ENCODE data around the gene DBNDD2.

Gene DBNDD2

DNA sequence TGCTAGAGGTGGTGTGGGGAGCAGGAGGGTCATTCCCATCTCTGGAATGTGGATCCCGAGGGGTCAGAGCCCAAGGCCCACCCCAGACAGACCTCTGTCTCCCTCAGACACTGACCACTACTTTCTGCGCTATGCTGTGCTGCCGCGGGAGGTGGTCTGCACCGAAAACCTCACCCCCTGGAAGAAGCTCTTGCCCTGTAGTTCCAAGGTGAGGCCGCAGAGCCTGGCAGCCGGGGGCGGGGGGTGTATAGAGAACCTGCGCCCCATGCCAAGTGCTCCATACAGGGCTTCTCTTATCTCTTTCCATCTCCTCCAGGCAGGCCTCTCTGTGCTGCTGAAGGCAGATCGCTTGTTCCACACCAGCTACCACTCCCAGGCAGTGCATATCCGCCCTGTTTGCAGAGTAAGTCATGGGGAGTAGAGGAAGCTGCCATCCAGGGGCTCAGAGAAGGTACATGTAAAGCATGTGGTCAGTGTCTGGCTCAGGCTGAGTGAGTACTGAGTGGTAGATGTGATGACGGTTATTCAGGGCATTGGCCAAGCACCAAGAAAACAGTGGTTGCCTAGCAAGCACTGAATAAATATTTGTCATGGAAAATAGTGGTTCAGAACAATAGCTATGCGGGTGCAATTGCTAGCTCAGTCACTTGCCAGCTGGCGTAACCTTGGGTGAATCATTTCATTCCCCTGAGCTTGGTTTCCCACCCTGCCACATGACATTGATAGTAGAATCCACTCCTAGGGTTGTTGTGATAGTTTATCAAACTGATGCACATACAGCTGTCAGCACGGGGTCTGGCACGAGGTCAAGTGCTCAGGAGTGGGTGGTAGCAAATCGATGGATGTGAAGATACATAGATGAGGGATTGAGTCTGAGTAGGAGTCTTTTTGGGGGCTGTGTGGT lies 11.4 kb downstream of the DBNDD2 start:
- peak; percentile 97 for DNase-seq

DNA sequence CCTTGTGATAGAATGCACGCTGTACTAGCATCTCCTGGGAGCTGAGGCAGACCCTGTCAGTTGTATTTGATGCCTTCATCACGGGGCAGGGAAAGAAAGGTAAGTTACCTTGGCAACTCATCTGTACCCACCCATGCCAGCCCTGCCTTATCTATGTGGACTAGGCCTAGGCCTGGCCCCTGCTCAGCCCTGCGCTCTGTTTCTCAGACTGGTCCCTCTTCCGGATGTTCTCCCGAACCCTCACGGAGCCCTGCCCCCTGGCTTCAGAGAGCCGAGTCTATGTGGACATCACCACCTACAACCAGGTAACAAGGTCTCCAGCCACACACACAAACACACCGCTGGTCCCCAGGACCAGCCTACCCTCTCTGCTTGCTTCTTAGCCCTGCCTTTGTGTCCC lies 12.0 kb downstream of the DBNDD2 start:
- DNase-seq = no peak

DNA sequence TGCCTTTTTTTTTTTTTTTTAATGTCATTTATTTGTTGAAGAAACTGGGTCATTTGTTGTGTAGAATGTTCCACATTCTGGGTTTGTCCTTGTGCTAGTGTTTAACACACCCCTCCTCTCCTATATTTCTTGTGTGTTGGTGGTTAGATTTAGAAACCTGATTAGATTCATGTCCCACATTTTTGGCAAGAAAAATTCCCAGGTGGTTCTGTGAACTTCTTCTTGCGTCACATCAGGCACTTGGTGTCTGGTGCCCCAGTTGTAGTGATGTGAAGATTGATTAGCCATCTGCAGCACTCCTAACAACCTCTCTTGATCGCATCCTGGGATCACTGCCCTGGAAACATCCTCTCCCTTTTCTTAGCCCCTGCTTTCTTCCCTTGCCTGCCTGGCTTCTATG lies 15.6 kb downstream of the DBNDD2 start:
- no peak for DNase-seq

DNA sequence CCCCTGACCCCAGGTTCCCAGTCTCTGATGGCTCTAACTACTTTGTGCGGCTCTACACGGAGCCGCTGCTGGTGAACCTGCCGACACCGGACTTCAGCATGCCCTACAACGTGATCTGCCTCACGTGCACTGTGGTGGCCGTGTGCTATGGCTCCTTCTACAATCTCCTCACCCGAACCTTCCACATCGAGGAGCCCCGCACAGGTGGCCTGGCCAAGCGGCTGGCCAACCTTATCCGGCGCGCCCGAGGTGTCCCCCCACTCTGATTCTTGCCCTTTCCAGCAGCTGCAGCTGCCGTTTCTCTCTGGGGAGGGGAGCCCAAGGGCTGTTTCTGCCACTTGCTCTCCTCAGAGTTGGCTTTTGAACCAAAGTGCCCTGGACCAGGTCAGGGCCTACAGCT lies 17.5 kb downstream of the DBNDD2 start:
- DNase-seq = no peak

DNA sequence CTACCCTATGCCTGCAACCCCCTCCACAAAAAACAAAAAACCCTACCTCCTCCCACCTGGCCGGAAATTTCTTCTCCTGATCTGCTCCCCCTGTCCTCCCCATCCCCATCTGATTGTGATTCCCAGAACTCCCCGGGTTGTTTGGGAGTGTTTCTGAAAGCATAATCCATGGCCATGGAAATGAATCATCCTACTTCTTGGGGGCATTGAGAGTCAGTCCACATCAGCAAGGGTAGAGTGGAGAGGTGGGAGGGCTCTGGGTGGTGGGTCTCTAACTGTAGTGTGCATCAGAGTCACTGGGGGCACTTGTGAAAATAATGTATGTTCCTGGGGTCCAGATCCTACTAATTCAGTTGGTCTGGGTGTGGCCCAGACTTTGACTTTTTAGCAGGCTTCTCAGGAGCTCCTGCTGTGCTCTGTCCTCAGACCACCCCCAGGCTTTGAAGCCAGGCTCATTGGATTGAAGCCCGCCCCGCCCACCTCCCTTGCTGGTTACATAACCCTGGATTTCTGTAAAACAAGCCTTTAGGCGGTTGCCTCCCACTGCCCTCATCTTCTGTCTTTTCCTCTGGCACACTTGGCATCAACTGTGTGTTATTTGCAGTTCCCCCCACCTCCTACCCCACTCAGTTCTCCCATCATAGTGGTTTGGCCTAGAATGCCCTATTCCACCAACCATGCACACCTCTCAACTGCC lies 18.4 kb downstream of the DBNDD2 start:
- no peak for DNase-seq

DNA sequence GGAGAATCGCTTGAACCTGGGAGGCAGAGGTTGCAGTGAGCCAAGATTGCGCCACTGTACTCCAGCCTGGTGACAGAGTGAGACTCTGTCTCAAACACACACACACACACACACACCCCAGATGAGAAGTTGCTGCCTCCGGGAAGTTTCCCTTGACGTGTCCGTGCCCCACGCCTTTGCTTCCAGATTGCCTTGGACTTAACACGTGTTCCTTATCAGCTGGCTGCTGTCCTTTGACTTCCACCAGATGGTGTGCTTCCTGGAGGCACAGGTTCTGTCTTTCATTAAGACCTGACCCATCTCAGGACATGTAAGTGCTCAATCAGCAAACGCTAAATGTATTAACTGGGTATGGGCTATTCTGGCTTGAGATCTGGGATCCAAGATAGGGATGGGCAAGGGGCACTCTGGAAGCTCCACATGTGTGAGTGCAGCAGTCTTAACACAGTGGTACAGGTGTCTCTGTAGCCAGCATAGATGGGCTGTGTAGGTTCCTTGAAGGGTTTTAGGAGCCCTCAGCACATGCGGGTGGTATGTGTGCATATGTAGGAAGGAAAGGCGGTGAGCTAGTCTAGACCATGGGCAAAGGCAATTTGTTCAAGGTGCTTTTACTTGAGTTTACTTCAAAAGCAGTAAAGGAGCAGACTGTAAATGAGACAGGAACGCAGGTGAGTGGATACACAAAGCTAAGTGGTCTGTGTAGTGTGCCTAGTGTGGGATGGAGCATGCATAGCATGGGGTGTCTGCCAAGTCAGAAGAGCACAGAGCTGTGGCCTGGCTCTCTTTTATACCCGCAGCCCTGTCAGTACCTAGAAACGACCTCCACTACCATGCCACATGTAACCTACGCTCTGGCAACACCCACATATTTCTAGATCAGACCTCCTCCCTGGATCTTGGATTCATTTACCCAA lies 19.4 kb downstream of the DBNDD2 start:
- DNase-seq = no peak

DNA sequence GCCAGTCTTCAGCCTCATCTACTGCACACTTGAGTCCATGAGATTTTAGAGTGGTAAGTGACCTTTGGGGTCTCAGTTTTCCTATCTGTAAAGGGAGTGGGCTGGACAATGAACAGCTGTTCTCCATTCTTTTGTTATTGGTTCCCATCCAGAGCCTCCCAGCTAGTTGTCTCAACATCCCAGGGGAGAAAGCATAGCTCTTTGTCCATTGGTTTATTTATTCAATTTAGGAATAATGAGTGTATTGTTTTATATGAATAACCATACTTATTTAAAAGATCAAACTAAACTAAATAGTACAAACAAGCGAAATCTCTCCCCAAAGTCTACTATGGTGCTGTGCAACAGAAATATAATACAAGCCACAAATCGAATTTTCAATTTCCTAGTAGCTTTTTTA lies 21.5 kb downstream of the DBNDD2 start:
- DNase-seq = no peak

DNA sequence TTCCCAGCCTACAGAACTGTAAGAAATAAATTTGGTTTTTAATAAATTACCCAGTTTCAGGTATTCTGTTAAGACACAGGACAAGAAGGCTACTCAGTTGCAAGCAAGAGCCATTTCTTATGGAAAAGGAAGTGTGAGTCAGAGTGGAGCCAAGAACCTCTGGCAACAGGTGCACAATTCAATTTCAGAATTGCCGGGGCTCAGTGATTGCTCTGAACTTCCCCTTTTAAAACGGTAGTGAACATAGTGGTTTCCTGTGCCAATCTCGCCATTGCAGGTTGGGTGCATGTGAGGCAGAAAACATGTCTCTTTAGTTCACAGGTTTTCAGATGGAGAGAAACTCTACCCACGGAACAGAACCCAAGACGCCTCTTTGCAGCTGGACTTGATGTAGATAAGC lies 24.2 kb downstream of the DBNDD2 start:
- no peak for DNase-seq

DNA sequence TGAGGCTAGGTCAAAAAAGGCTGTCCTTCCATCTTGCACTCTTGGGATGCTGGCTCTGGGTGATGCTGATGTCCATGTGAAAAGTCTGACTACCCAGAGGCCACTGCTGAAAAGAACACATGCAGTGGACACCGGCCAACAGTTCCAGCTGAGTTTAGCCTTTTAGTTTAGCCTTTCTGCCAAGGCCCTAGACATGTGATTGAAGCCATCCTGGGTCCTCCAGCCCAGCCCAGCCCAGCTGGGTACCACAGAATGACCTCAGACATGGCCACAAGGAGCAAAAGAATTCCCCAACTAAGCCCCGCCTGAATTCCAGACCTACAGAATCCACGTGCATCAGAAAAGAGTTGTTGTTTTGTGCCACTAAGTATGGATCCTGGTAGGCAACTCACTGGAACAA lies 25.2 kb downstream of the DBNDD2 start:
- peak; percentile 67 for DNase-seq

DNA sequence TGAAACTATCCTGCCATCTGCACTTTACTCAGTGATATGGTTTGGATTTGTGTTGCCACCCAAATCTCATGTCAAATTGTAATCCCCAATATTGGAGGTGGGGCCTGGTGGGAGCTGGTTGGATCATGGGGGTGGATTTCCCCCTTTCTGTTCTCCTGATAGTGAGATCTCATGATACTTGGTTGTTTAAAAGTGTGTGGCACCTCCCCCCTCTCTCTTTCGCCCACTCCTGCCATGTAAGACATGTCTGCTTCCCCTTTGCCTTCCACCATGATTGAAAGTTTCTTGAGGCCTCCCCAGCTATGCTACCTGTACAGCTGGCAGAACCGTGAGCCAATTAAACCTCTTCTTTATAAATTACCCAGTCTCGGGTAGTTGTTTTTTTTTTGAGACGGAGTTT lies 25.9 kb downstream of the DBNDD2 start:
- no peak for DNase-seq

DNA sequence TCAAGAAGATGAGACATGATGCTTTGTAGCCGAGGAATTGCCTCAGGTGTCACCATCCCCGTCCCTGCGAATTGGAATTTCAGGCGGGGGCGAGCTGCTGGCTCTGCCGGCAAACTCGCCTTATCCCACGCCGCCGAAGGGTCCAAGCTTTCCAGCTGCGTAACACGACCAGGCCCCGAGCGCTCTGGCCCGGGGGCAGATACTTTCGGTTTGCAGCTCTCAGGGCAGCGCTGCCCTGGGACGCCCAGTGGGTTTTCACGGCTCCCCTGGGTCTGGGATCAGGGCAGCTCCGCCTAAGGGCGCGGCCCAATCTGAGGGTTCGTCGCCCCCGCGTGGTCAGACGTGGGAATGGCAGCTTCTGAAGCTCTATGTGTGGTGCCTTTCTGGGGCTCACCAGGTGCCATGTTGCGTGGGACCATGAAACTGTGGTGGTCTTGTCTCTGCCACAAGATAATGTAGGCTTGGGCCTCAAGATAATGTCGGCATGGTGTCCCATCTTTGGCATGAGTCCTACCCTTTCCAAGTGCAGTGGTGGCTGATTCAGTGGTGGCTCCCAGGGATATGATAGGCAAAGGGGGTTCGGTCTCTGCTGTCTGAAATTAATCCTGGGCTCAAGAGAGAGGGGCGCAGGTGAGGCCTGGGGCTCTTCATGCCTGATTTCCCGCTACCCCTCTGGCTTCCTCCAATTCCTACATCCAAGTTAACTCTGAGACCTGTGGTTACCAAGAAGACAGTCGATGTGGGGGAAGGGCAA lies 28.8 kb downstream of the DBNDD2 start:
- DNase-seq = peak; percentile 76

DNA sequence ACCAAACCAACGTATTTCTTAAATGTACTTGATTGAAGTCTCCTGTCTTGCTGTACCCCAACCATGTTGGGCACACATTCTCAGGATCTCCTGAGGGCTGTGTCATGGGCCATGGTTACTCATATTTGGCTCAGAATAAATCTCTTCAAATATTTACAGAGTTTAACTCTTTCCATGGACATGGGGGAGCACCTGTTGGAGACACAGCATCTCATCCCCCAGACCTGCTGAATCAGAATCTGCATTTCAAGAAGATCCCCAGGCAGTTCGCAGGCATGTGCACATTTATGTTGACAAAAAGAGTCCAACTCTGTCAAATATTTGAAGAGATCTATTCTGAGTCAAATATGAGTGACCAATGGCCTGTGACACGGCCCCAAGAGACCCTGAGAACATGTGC lies 32.3 kb downstream of the DBNDD2 start:
- no peak for DNase-seq

DNA sequence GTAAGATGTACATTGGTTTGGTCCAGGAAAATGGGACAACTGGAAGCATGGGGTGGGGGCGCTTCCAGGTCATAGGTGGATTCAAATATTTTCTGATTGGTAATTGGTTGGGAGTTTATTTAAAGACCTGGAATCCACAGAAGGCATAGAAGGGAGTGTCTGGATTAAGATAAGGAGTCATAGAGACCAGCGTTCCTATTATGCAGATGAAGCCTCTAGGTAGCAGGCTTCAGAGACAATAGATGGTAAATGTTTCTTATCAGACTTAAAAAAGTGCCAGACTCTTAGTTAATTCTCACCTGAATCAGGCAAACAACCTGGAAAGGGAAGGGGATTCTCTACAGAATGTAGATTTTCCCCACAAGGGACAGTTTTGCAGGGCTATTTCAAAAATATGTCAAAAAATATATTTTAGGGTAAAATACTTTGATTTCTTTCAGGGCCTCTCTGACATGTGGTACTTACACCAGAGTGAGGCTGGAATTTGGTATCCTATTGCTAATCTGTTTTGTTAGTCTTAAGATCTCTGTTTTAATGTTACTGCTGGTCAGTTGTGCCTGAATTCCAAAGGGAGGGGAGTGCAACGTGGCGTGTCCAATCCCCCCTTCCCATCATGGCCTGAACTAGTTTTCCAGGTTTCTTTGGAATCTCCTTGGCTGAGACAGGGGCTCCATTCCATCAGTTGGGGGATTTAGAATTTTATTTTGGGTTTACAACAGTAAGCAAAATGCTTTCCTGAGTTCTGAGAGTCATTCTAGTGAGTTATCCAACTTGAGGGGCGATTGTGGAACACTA lies 33.0 kb downstream of the DBNDD2 start:
- no peak for DNase-seq

DNA sequence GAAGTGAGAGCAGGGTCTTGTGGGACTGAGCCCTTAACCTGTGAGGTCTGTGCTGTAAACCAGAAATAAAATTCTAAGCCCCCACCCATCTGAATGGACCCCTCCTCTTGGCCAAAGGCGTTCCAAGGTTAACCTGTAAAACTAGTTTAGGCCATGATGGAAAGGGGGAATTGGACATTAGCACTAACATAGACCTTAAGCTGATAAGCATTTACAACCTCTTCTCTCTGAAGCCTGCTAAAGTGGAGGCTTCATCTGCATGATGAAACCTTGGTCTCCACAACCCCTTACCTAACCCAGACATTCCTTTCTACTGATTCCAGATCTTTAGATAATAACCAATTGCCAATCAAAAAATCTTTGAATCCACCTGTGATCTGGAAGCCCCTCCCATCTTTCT lies 33.7 kb downstream of the DBNDD2 start:
- no peak for DNase-seq

DNA sequence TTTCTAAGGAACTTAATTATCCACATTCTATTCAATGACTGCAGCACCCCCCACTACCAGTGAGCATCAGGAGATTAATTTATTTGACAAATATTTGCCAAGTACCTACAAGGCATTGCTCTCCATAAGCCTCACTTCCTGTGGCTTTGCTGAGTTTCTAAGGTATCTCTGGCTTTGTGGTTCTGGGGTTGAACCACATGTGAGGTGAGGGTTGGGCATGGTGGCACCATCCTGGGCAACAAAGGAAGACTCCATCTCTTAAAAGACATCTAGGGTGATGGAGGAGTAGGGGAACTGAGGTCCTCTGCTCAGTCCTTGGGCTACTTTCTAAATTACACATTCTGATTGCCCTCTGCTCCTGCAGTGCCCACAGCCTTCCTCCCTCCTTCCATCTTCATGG lies 36.0 kb downstream of the DBNDD2 start:
- DNase-seq = no peak

DNA sequence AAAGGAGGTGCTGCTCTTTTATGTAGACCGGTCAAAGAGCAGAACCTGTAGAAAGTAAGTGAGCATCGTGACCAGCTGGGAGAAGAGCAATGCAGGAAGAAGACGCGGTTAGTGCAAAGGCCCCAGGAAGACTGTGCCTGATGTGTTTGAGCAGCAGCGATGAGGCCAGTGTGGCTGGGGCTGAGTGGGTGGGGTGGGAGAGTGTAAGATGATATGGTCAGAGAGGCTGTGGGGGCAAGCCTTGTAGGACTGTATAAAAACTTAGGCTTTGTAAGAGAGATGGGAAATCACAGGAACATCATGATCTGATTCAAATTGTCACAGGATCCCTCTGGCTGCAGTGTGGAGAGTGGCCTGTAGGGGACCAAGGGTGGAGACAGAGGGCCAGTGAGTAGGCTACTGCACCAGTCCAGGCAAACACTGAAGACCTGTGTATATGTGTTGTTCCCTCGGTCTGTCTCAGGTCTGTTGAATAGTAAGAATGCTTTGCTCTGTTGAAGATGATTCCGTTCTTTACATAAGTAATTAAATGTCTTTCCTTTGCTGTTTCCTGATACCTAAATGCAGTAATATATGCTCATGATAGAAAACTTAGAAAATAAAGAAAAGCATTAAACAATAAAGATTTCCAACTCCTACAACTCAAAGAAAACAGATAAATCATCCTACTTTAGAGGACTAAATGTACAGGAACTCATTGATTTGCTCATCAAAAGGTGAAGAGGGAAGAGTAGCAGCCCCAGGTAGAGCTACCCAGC lies 37.9 kb downstream of the DBNDD2 start:
- DNase-seq = peak; percentile 15

DNA sequence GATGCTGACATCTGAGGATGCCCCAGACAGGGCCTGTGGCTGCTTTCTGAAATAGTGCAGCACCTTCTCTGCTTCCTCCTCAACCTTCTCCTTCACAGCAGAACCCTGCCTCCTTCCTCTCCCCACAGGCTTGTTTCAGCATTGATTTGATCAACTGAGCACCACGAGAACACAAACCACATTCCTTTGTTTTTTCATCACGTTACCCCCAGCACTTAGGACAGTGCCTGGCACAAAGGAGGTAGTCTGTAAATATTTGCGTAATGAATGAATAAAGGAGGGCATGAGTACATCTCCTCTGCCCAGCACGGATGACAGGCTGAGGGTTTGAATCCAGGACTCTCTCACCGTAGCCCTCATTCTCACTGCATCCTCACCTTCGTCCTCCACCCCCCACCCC lies 40.2 kb downstream of the DBNDD2 start:
- DNase-seq = no peak

DNA sequence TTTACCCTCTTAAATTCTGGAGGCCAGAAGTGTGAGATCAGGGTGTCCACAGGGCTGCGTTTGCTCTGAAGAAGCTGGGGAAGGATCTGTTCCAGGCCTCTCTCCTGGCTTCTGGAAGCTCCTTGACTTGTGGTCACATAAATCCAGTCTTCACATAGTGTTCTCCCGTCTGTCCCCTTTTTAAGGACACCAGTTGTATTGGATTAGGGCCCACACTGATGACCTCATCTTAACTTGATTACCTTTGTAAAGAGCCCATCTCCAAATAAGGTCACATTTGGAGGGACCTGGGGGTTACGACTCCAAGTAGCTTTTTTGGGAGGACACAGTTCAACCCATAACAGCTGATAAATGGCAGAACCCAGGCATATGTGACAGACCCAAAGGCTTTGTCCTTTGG lies 41.4 kb downstream of the DBNDD2 start:
- no peak for DNase-seq

DNA sequence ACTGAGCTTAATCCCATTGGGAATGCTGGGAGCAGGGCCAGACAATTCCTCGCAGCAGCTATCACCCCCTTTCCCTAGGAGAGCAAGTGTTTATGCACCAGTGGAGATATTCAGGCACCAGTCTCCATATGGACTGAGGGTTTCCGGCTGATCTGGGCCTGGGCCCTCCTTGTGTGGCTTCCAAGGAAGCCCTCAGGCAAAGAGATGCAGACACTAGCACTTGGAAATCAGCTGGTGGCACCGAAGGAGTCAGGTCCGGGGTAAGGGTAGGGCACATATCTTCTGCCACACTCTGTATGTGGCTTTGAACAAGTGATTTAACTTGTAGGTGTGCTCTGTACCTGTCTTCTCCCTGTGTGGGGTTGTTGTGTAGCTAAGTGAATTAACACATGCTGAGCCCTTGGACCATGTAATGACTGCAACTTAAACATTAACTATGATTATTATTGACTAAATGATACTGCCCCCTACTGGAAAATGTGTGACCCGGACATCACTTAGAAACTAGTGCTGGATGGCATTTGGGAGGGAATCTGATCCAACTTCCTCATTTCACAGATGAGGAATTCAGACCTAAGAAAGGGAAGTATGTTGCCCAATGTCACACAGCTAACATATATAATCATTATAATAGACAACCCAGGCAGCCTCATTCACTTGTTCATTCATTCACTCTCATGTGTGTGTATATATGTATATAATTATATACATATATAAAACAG lies 42.2 kb downstream of the DBNDD2 start:
- peak; percentile 59 for DNase-seq

DNA sequence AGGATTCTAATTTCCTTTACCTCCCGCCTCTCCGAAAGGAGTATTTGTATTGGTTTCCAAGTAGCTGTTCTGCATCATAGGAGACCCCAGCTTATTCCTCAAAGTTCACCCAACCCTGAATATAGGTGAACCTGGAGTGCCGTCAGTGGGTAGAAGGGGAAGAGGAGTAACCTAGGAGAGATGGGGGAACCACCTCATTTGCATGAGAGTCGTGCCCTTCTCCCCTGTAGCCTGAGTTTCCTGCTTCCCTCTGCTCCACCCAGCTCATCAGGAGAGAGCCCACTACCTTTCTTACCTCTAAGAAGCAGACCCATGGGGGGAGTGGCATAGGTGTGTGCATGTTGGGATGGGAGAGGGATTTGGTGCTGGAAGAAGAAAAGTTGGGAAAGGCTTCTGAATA lies 44.1 kb downstream of the DBNDD2 start:
- DNase-seq = no peak
